ENCODE results near the gene SAYSD1. TPM values are rescaled to one million over a fixed set of nuclear protein-coding genes. Genes with fewer than 3 reads are reported as not detected.

The SAYSD1 gene
- total RNA-seq, 1 experiment from 2014 or later: 9.4 TPM

DNA sequence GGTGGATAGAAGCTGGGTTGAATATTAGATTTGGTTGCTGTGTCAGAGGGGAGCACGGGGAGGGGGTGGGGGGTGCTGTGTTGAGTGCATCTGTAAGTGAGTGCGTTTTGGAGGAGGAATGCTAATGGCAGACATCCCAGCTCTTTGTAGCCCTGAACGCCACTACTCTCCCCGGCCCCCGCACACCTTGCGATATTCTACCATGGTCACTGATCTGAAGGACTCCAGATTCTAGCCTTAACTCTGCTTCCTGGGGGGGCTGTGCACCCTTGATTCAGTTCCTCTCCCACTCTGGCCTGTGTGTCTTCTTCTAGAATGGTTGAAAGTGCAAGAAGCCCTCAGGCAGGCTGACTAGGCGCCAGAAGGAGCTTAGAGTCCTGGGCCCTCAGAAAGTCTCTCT lies 59.3 kb downstream of the SAYSD1 start:
- Histone ChIP-seq H3K18ac (ENCODE audit: insufficient read length, low read depth, low read length) (no peak overlapping the region), H3K56ac (ENCODE audit: insufficient read length, low read depth, low read length) (no peak overlapping the region), H3K4ac (ENCODE audit: low read depth, low read length) (no peak overlapping the region), H2BK20ac (ENCODE audit: low read depth, low read length, poor library complexity, severe bottlenecking) (no peak overlapping the region), H3K9me3 (ENCODE audit: control insufficient read depth, low read depth, low read length) (no peaks in the 10 kb centered on the region), H2BK5ac (ENCODE audit: insufficient read length, low read length) (no peak overlapping the region), H3K79me2 (ENCODE audit: insufficient read depth, low read length) (no peaks in the 10 kb centered on the region), H3K27me3 (ENCODE audit: insufficient read depth, low read length) (no peaks in the 10 kb centered on the region), H4K8ac (replicated peaks; ENCODE audit: insufficient read length, low read depth, low read length) (no peak overlapping the region), H2AK5ac (ENCODE audit: insufficient read length, low read length) (no peak overlapping the region), H3K9ac (ENCODE audit: extremely low read depth, insufficient read length, low read length) (no peak overlapping the region), H3K4me2 (ENCODE audit: insufficient read depth, insufficient read length, low read length) (no peak overlapping the region), H3K27ac (ENCODE audit: insufficient read length, low read depth, low read length) (no peak overlapping the region), H4K20me1 (ENCODE audit: control insufficient read depth, insufficient read depth, insufficient read length) (peaks cover 3% of the 10 kb centered on the region), H3K23me2 (ENCODE audit: insufficient read length, low read depth, low read length, poor library complexity, severe bottlenecking) (peaks cover 2% of the 10 kb centered on the region), H4K91ac (ENCODE audit: insufficient read length, low read depth, low read length) (no peak overlapping the region), H2BK120ac (ENCODE audit: low read depth, low read length, poor library complexity, severe bottlenecking) (no peak overlapping the region), H3T11ph (ENCODE audit: low read length) (no peak overlapping the region), H3K23ac (ENCODE audit: insufficient read length, low read depth, low read length) (no peak overlapping the region), H3K79me1 (ENCODE audit: insufficient read depth, low read depth, low read length, poor library complexity, severe bottlenecking) (no peaks in the 10 kb centered on the region), H3K14ac (ENCODE audit: insufficient read depth, low read length) (no peak overlapping the region), H4K5ac (ENCODE audit: insufficient read length, low read depth, low read length) (no peak overlapping the region), H2BK15ac (ENCODE audit: low read depth, low read length) (no peak overlapping the region), H2BK12ac (ENCODE audit: insufficient read length, low read depth, low read length) (no peak overlapping the region), H2AFZ (ENCODE audit: low read length) (no peak overlapping the region), H3K4me1 (ENCODE audit: insufficient read depth, low read length) (no peaks in the 10 kb centered on the region)
- Mint-ChIP-seq H3K36me3 (ENCODE audit: insufficient read depth in 1 of 3, low read depth in 3 of 3) (peaks cover 0 to 7% (median 3%) of the 10 kb centered on the region in 3 experiments; a peak in 4 of 7 replicates), H3K4me3 (no peak overlapping the region), H3K9me3 (no peaks in the 10 kb centered on the region), H3K4me1 (peaks cover 16 to 18% of the 10 kb centered on the region in 2 experiments), H3K27ac (no peak overlapping the region), H3K27me3 (ENCODE audit: low read depth) (peaks cover 27% of the 10 kb centered on the region)
- TF ChIP-seq, protein P1, sequence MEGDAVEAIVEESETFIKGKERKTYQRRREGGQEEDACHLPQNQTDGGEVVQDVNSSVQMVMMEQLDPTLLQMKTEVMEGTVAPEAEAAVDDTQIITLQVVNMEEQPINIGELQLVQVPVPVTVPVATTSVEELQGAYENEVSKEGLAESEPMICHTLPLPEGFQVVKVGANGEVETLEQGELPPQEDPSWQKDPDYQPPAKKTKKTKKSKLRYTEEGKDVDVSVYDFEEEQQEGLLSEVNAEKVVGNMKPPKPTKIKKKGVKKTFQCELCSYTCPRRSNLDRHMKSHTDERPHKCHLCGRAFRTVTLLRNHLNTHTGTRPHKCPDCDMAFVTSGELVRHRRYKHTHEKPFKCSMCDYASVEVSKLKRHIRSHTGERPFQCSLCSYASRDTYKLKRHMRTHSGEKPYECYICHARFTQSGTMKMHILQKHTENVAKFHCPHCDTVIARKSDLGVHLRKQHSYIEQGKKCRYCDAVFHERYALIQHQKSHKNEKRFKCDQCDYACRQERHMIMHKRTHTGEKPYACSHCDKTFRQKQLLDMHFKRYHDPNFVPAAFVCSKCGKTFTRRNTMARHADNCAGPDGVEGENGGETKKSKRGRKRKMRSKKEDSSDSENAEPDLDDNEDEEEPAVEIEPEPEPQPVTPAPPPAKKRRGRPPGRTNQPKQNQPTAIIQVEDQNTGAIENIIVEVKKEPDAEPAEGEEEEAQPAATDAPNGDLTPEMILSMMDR (conservative IDR thresholded peaks at IDR 0.05): no peak
- DNase-seq: no peak
- no CpG with 5 or more reads among the region's 7 CpGs for WGBS (ENCODE audit: extremely low coverage, insufficient read length, low lambda C conversion rate)

All from H9 (cell line).